HCT116 (cell line): ENCODE results near the gene TTYH2. TPM values are rescaled to one million over a fixed set of nuclear protein-coding genes. Genes with fewer than 3 reads are reported as not detected.

ENCODE experiments used
- ATAC-seq: fragments of 200-7000 bp; cut with Tn5 transposase; 2 replicates; pipeline ENCODE4 v1.9.1; 2020; ENCODE audit warnings: mild to moderate bottlenecking, moderate library complexity
- BruUV-seq: library from RNA; stranded (reverse); fragments of 400-500 nt; replicated peaks from 2 replicates; lab custom pipeline; 2021; lab: Mats Ljungman, UMichigan
- CTCF ChIA-PET: fragments of 300-600 bp; sonication (Branson Sonifier 250); formaldehyde crosslinking; loops from one replicate; lab custom pipeline; 2021; ENCODE audit warnings: antibody characterized with exemption; lab: Charles Lee
- POLR2A ChIA-PET: fragments of 300-600, 350-600 bp; sonication (Branson Sonifier 250); formaldehyde crosslinking; loops from one replicate; lab custom pipeline; 2021; ENCODE audit warnings: antibody characterized with exemption; lab: Charles Lee
- RAD21 ChIA-PET, 2 experiments: fragments of 300-600 bp; sonication (Branson Sonifier 250); formaldehyde crosslinking; loops; one replicate each; lab custom pipeline; 2023; ENCODE audit warnings: low total read pairs in 2 of 2; ENCODE audit not compliant: uncharacterized antibody in 2 of 2, unreplicated experiment in 2 of 2, low non-redundant PET in 1 of 2; lab: Charles Lee
- DNase-seq: peaks from one replicate; pipeline ENCODE4 v3.0.0-alpha.2; 2010; ENCODE audit warnings: low read depth, low spot score
- H2AFZ ChIP-seq: fragments of 200-600 bp; shearing (Covaris generic), sonication (generic); 2 replicates; pipeline ENCODE4 v1.6.1; 2017; ENCODE audit warnings: low read depth, mixed run types, mixed read lengths, antibody characterized with exemption, low read length; ENCODE audit not compliant: poor library complexity, severe bottlenecking
- H3K27ac ChIP-seq: 2 replicates; pipeline ENCODE4 v1.5.1; 2012; ENCODE audit warnings: low read depth, low read length
- H3K27me3 ChIP-seq: fragments of 200-600 bp; sonication (generic); 2 replicates; pipeline ENCODE4 v1.6.1; 2016; ENCODE audit warnings: mixed run types, low read length, mixed read lengths; ENCODE audit not compliant: insufficient read depth
- H3K36me3 ChIP-seq, 2 experiments: fragments of 200-500 bp in 1 of 2; fragments of 200-600 bp in 1 of 2; sonication (Bioruptor generic) in 1 of 2; sonication (generic) in 1 of 2; 2 replicates each; pipeline versions ENCODE4 v1.5.1 to v1.6.1; 2014 to 2016; ENCODE audit warnings: low read length in 2 of 2, inconsistent platforms in 1 of 2, mixed read lengths in 1 of 2, mixed run types in 1 of 2; ENCODE audit not compliant: insufficient read depth in 2 of 2, control insufficient read depth in 1 of 2
- H3K4me1 ChIP-seq, 2 experiments: fragments of 200-600 bp in 1 of 2; sonication (generic) in 1 of 2; 2 replicates each; pipeline versions ENCODE4 v1.5.1 to v1.6.1; 2012 to 2017; ENCODE audit warnings: low read length in 2 of 2, inconsistent platforms in 1 of 2, mild to moderate bottlenecking in 1 of 2, mixed read lengths in 1 of 2, mixed run types in 1 of 2, moderate library complexity in 1 of 2; ENCODE audit not compliant: insufficient read depth in 2 of 2, control insufficient read depth in 1 of 2
- H3K4me2 ChIP-seq: fragments of 200-600 bp; sonication (generic); 2 replicates; pipeline ENCODE4 v1.6.1; 2017; ENCODE audit warnings: mixed run types, low read length, mixed read lengths
- H3K4me3 ChIP-seq, 2 experiments: fragments of 200-600 bp in 1 of 2; sonication (generic) in 1 of 2; replicated peaks in 1 of 2; 2 replicates each; pipeline ENCODE4 v1.5.1; 2011 to 2016; ENCODE audit warnings: low read length in 2 of 2, control low read depth in 1 of 2, low read depth in 1 of 2, mild to moderate bottlenecking in 1 of 2, mixed read lengths in 1 of 2, mixed run types in 1 of 2
- H3K79me2 ChIP-seq: fragments of 200-600 bp; sonication (generic); 2 replicates; pipeline ENCODE4 v1.6.1; 2017; ENCODE audit warnings: mild to moderate bottlenecking, mixed run types, low read length, moderate library complexity, mixed read lengths; ENCODE audit not compliant: insufficient read depth
- H3K9ac ChIP-seq: fragments of 200-600 bp; sonication (generic); 2 replicates; pipeline ENCODE4 v1.6.1; 2016; ENCODE audit warnings: low read length, mixed read lengths
- H3K9me2 ChIP-seq: fragments of 200-600 bp; sonication (generic), shearing (Covaris generic); 2 replicates; pipeline ENCODE4 v1.6.1; 2017; ENCODE audit warnings: mixed run types, mild to moderate bottlenecking, moderate library complexity; ENCODE audit not compliant: insufficient read depth
- H3K9me3 ChIP-seq, 2 experiments: fragments of 200-500 bp in 1 of 2; fragments of 200-600 bp in 1 of 2; sonication (Bioruptor generic) in 1 of 2; sonication (generic) in 1 of 2; 2 replicates each; pipeline ENCODE4 v1.6.1; 2014 to 2017; ENCODE audit warnings: low read length in 2 of 2, mixed read lengths in 2 of 2, inconsistent platforms in 1 of 2, low read depth in 1 of 2, mild to moderate bottlenecking in 1 of 2, mixed run types in 1 of 2, moderate library complexity in 1 of 2; ENCODE audit not compliant: control insufficient read depth in 1 of 2, insufficient read depth in 1 of 2
- H4K20me1 ChIP-seq: fragments of 200-600 bp; sonication (generic), shearing (Covaris generic); 2 replicates; pipeline ENCODE4 v1.6.1; 2017; ENCODE audit warnings: mixed run types, mild to moderate bottlenecking, moderate library complexity; ENCODE audit not compliant: insufficient read depth
- CBX3 ChIP-seq: IDR thresholded peaks from 2 replicates; pipeline ENCODE4 v1.6.1; 2012; ENCODE audit warnings: low read depth
- EGR1 ChIP-seq: IDR thresholded peaks from 2 replicates; pipeline ENCODE4 v1.6.1; 2012; ENCODE audit warnings: low read depth
- FOSL1 ChIP-seq: IDR thresholded peaks from 2 replicates; pipeline ENCODE4 v1.6.1; 2012; ENCODE audit warnings: low read depth
- REST ChIP-seq: IDR thresholded peaks from 2 replicates; pipeline ENCODE4 v1.6.1; 2012; ENCODE audit warnings: low read depth
- ZBTB33 ChIP-seq: IDR thresholded peaks from 2 replicates; pipeline ENCODE4 v1.6.1; 2011; ENCODE audit warnings: mild to moderate bottlenecking, low read length, moderate library complexity; ENCODE audit not compliant: insufficient replicate concordance; ENCODE audit errors: extremely low read depth
- intact Hi-C: fragments of 100-400 bp; cut with micrococcal nuclease; formaldehyde crosslinking; loops from 2 replicates; pipeline ENCODE4 v1.10.0; 2022
- total RNA-seq: library from RNA; stranded (reverse); gene quantifications from one replicate; pipeline ENCODE4 v1.2.1, GENCODE V29; 2021; ENCODE audit not compliant: unreplicated experiment
- TF ChIP-seq, protein P1 (sequence below): IDR thresholded peaks from 2 replicates; pipeline ENCODE4 v1.6.1; 2012

TTYH2 gene
- total RNA-seq, 1 experiment from 2014 or later, result 10.8 TPM

DNA sequence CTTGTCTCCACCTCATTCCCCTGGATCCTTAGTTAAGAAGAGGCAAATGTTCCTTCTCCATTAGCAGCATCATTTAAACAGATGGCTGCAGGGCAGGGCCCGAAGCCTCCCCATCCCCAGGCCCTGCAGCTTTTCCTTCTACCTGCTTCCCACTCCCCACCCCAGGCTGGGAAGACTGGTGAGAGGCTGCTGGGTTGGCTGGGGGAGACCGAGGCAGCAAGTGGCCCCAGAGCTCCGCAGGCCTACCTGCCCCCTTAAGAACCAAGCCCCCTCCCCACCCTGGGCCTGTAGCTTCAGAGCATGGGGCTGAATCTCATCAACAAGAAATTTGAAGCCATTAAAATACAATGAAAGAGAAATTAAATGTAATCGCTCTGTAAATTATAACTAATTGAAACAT, 32.0 kb upstream of the TTYH2 start:
- ATAC-seq (no peak), DNase-seq (no peak)
- no peak overlapping the region for H3K9ac ChIP-seq
- no peaks in the 10 kb centered on the region for H3K4me1 ChIP-seq
- TF ChIP-seq, protein P1, sequence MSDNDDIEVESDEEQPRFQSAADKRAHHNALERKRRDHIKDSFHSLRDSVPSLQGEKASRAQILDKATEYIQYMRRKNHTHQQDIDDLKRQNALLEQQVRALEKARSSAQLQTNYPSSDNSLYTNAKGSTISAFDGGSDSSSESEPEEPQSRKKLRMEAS, result no peak
- TF ChIP-seq ZBTB33 (no peak), REST (no peak), FOSL1 (no peak), EGR1 (no peak), CBX3 (no peak)
- H3K4me3 ChIP-seq, result no peak overlapping the region
- BruUV-seq, result no TSS peak
- intact Hi-C loops, result no loop called here
- H3K79me2 ChIP-seq, result no peaks in the 10 kb centered on the region
- H3K4me2 ChIP-seq, result no peak overlapping the region
- CTCF ChIA-PET, result interaction anchor here (2.4 kb wide), 1 partner anchor 18 kb away, joined by 9 read pairs; no protein-coding TSS in a partner anchor
- peaks cover 24% of the 10 kb centered on the region; the same call in 1 of the 2 replicates for H3K27me3 ChIP-seq
- H3K27ac ChIP-seq, result no peak overlapping the region
- H2AFZ ChIP-seq, result no peak overlapping the region
- H4K20me1 ChIP-seq, result no peaks in the 10 kb centered on the region
- RAD21 ChIA-PET, result no interaction called here
- no peaks in the 10 kb centered on the region for H3K36me3 ChIP-seq
- no peaks in the 10 kb centered on the region for H3K9me3 ChIP-seq
- H3K9me2 ChIP-seq, result no peaks in the 10 kb centered on the region
- POLR2A ChIA-PET, result no interaction called here
